HG03565 (cell line): ENCODE results near the gene TGFB1I1.
A peak's percentile ranks its signal among the peaks of the same experiment; 100 is the strongest.

ENCODE experiments used
- ATAC-seq: cut with Tn5 transposase; IDR thresholded peaks from one replicate; pipeline ENCODE4 v1.9.1; 2021; ENCODE audit warnings: mild to moderate bottlenecking, moderate library complexity; ENCODE audit not compliant: unreplicated experiment

TGFB1I1 gene

GRCh38 chr16:31451681-31452351 is 20.1 kb upstream of the TGFB1I1 start:
- peak; percentile 46 for ATAC-seq

GRCh38 chr16:31452631-31453106 is 19.3 kb upstream of the TGFB1I1 start:
- no peak for ATAC-seq

DNA sequence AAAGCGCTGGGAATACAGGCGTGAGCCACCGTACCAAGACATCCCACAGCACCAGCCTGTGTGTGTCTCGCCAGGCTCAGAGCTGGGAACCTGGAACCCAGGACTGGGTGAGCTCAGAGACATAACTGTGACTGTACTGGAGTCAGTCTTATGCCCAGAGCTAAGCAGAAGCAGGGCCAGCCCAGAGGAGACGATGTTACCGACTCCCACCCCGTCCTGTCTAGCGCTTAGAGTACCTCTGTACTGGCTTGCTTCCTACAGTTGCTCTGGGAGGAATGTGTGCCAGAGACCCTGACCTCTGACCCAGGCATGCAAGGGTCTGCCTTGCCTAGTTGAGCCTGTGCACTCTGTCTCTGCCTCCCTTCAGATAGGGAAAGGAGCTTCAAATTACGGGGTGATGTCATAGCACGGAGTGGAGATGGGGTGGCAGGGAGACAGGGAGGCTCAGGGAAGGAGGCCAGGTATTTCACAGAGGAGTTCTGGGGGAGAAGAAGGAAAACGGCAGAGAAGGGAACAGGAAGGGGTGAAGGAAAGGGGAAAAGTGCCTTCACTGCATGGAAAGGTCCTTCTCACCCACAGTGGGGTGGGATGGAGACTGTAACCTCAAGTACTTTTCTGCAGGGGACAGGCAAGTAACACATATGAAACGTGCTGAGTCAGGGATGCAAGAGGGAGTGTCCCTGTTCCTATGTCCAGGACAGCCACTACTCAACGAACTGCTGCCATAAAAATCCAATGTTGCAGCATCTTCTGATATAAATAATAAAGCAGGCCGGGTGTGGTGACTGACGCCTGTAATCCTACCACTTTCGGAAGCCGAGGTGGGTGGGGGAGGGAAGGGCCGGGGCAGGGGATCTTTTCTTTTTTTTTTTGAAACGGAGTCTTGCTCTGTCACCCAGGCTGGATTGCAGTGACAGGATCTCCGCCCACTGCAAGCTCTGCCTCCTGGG is 18.4 kb upstream of the TGFB1I1 start:
- ATAC-seq, result no peak

DNA sequence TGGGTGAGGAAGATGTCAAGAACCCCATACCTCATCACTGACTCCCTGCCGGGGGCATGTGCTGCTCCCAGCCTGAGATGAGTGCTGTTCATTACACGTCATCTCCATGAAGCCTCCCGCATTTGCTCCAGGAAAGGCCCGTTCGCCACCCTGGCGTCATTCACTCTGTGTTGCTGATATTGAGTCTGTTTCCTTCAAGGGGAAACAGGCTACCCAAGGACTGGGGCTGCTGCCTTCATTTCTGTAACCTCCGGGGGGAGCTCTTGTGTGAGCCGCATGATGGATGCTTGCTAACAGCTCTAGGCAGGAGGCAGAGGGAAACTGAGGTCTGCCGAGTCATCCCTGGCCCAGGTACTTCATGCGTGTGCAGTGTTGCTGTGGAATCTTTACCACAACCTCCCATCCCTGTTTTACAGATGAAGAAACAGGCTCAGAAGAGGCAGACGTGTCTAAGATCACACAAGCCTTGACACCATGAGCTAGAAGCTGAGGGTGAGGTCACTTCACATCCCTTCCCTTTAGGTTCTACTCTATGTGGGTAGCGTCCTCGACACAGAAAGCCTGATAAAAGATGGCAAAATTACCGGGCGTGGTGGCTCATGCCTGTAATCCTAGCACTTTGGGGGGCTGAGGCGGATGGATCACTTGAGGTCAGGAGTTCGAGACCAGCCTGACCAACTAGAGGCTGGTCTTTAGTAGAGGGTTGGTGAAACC is 16.2 kb upstream of the TGFB1I1 start:
- ATAC-seq, result no peak

GRCh38 chr16:31456988-31457360 is 15.0 kb upstream of the TGFB1I1 start:
- no peak for ATAC-seq

DNA sequence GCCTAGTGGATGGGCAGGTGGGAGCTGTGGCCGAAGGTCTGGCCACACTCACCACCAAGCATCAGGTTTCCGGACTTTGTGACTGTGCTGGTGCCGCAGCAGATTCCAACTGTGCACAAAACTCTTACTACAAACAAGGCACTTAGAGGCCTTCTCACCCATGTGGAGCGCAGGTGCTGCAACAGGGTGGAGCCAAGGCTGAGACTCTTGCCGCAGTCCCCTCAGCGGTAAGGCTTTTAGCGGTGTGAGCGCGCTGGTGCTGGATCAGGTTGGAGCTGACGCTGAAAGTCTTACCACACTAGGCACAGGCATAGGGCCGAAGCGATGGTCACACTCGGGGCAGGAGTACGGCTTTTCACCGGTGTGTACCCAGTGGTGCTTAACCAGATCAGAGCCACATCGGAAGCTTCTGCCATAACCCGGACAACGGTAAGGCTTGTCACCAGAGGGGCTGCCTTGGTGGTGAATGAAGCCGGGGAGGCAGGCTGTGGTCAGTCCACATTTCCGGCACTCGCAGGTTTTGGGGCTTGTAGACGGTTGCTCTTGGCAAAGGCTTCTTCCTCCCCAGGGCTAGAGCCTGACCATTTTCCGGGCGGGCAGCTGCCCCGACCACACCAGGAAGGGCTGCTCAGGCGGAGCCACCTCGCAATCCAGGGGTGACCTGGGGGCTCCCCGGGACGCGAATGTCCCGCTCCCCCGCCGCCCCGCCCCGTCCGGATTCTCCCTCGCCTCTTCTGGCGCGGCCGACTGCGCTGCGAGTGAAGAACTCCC is 13.7 kb upstream of the TGFB1I1 start:
- no peak for ATAC-seq

- peak; percentile 61 for ATAC-seq
These were observed 12.9 kb upstream of the TGFB1I1 start, which contains the start of gene ARMC5 for GRCh38 chr16:31458844-31459686. Gene ARMC5, plus strand, starts transcription at chr16:31459501. Its CDS starts 24 bp downstream, at chr16:31459525.

- ATAC-seq, result peak; percentile 61
These were observed 12.0 kb upstream of the TGFB1I1 start for GRCh38 chr16:31459687-31460581.

- ATAC-seq, result no peak
These were observed 11.4 kb upstream of the TGFB1I1 start for GRCh38 chr16:31460582-31461002.

GRCh38 chr16:31461201-31461920 is 10.6 kb upstream of the TGFB1I1 start:
- no peak for ATAC-seq

GRCh38 chr16:31461921-31462804 is 9.8 kb upstream of the TGFB1I1 start:
- no peak for ATAC-seq

- ATAC-seq, result no peak
These were observed 7.6 kb upstream of the TGFB1I1 start for GRCh38 chr16:31464348-31464769.

DNA sequence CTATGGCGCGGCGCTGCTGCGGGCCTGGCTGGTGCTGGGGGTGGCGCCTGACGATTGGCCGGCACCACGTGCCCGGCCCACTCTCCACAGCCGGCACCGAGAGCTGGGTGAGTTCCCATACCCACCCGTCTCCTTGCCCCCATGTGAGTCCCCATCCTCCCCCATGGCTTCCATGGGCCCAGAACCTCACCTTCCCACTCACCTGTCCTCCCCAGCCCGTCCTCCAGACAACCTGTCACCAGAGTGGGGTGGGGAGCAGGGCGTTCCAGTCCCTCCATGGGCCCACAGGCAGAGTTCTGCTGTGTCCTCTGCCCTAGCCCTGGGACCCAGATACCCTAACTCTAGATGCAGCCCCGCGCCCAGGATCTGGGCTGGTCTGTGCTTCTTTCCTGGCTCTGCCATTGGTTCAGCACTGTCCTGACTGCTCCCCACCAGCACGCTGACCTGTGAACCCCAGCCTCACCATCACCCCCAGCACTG is 7.1 kb upstream of the TGFB1I1 start:
- ATAC-seq, result no peak

DNA sequence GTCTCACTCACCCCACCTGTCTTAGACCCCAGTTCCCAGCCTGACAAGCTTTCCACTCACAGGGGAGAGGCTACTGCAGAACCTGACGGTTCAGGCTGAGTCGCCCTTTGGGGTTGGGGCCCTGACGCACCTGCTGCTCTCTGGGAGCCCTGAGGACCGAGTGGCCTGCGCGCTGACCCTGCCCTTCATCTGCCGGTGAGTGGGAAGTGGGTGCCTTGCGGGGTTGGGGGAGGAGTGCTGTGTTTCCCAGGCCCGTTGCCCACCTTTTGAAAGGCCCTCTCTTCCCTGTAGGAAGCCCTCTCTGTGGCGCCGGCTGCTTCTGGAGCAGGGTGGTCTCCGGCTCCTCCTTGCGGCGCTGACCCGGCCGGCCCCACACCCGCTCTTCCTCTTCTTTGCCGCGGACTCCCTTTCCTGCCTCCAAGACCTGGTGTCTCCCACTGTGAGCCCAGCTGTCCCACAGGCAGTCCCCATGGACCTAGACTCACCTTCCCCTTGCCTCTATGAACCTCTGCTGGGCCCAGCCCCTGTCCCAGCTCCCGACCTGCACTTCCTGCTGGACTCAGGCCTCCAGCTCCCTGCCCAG is 6.1 kb upstream of the TGFB1I1 start:
- no peak for ATAC-seq

GRCh38 chr16:31466381-31466841 is 5.5 kb upstream of the TGFB1I1 start:
- ATAC-seq, result no peak

DNA sequence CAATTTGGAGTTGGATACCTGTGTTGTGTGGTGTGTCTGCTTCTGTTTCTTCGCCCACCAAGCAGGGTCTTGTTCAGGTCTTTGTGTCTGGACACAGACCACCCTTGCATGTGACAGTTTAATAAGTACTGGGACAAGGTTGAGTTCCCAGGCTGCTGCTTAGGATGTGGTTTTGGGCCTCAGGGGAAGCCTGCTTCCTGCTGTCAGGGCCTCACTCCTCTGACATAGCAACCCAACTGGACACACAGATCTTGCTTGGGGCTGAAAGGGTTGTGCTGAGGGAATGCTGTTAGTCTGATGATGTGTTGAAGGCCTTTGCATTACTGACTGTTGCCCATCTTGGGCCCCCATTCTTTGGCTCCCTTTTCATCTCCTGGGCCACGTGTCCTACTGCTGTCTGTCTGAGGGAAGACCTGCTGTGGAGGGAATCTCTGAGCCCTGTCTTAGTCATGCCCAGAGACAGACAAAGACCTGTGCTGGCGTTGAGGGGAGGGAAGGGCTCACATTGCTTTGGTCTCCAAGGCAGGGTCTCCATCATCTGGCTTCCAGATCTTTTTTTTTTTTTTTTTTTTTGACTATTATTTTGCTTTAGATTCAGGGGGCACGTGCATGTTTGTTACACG is 4.7 kb upstream of the TGFB1I1 start:
- peak; percentile 59 for ATAC-seq
